GM13977 (cell line): Measurements from ENCODE around the gene BEND6.
"Not testable (repeated sequence)": the region's sequence is repeated elsewhere in the genome, so short reads cannot be mapped to it uniquely, and the experiment has no call there.

ENCODE experiments used
- DNase-seq: peaks from one replicate; pipeline ENCODE4 v3.0.0; 2012; ENCODE audit warnings: low spot score
- CTCF ChIP-seq: IDR thresholded peaks from 2 replicates; pipeline ENCODE4 v1.5.1; 2012; ENCODE audit warnings: mild to moderate bottlenecking, control low read depth; ENCODE audit not compliant: insufficient read depth; ENCODE audit errors: extremely low read depth, missing control alignments
- in situ Hi-C: fragments of 300-500 bp; cut with MboI; formaldehyde crosslinking; loops from one replicate; pipeline ENCODE4 v1.12.0; 2022; ENCODE audit warnings: low sequenced_read_pairs, low pct_unique_long_range_greater_than_20kb, mixed read lengths, inconsistent platforms; ENCODE audit not compliant: unreplicated experiment

The BEND6 gene

GRCh38 chr6:56992036-56992435, 37.1 kb downstream of the BEND6 start:
- no peak for DNase-seq
- in situ Hi-C loops, result no loop called here
- no peak for TF ChIP-seq CTCF

DNA sequence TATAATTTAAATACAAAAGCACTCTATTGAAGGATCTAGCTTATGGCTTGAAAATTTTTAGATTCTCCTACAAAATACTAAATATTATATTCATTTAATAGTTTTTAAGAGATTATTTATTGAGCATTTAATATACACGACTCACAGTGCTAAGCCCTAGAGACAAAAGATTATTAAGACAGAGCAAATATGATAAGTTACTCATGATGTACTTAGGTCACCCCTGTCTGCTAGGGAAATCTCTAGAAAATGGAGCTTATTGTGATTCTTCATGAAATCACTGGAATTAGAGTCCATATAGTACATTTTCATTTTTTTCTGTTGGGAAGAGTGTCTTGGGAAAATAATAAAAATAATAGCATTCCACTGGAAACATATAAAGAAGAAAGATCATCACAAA, 37.8 kb downstream of the BEND6 start:
- in situ Hi-C loops, result no loop called here
- no peak for TF ChIP-seq CTCF

DNA sequence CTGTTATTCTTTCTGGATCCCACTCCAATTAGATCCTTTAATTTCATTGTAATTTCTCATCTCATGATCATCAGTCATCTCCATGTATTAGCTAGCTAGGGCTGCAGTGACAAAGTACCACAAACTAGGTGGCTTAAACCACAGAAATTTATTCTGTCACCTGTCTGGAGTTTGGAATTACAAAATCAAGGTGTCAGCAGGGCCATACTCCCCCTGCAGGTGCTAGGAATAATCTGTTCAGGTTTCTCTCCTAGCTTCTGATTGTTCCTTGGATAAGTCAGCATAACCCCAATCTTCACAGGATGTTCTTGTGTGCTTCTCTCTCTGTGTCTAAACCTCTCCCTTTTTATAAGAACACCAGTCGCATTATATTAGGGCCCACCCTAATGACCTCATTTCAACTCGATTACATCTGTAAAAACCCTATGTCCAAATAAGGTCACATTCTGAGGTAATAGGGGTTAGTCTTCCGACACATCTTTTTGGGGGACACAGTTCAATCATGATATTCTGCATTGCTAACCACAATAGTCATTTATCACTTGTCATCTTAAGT, 40.5 kb downstream of the BEND6 start:
- no peak for DNase-seq
- no peak for TF ChIP-seq CTCF
- in situ Hi-C loops, result no loop called here

More for the DNA sequence above, 37.8 kb downstream of the BEND6 start:
- DNase-seq, result no peak

- in situ Hi-C loops, result no loop called here
- TF ChIP-seq CTCF, result no peak
- DNase-seq, result no peak
These were observed 41.5 kb downstream of the BEND6 start for GRCh38 chr6:56996401-56996800.

GRCh38 chr6:56999049-56999448, 44.1 kb downstream of the BEND6 start:
- no peak for TF ChIP-seq CTCF
- in situ Hi-C loops, result no loop called here
- no peak for DNase-seq

DNA sequence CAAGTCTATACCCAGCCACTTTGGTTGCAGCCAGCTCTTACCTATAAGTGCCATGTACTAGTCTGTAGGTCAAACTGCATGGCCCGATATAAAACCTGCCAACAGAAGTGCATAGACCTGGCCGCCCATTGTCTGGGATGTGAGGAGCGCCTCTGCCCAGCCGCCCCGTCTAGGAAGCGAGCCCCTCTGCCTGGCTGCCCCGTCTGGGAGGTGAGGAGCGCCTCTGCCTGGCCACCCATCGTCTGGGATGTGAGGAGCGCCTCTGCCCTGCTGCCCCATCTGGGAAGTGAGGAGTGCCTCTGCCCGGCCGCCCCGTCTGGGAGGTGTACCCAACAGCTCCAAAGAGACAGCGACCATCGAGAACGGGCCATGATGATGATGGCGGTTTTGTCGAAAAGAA, 44.8 kb downstream of the BEND6 start:
- in situ Hi-C loops, result loop anchor here (25.0 kb wide), 3 partner anchors 87 to 637 kb away; partner anchors contain the start of gene PRIM2
- not testable (repeated sequence) for DNase-seq

DNA sequence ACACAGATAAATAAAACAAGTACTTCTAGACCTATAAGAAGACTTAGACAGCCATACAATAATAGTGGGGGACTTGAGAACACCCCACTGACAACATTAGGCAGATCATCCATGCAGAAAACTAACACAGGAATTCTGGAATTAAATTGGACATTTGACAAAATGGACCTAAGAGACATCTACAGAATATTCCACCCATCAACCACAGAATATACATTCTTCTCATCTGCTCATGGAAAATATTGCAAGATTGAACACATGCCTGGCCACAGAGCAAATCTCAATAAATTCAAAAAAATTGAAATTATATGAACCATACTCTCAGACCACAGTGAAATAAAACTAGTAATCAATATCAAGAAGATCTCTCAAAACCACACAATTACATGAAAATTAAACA, 47.3 kb downstream of the BEND6 start:
- TF ChIP-seq CTCF, result no peak
- no peak for DNase-seq

More for the DNA sequence above, 47.3 kb downstream of the BEND6 start:
- in situ Hi-C loops, result loop anchor here (25.0 kb wide), 3 partner anchors 90 to 640 kb away; partner anchors contain the start of gene PRIM2
